HCT116 (cell line): ENCODE measurements around the gene AMTN. TPM values are rescaled to one million over a fixed set of nuclear protein-coding genes. Genes with fewer than 3 reads are reported as not detected.

Experiments used
- ATAC-seq: fragments of 200-7000 bp; cut with Tn5 transposase; 2 replicates; pipeline ENCODE4 v1.9.1; 2020; ENCODE audit warnings: mild to moderate bottlenecking, moderate library complexity
- BruUV-seq: library from RNA; stranded (reverse); fragments of 400-500 nt; replicated peaks from 2 replicates; lab custom pipeline; 2021; lab: Mats Ljungman, UMichigan
- CTCF ChIA-PET: fragments of 300-600 bp; sonication (Branson Sonifier 250); formaldehyde crosslinking; loops from one replicate; lab custom pipeline; 2021; ENCODE audit warnings: antibody characterized with exemption; lab: Charles Lee
- POLR2A ChIA-PET: fragments of 300-600, 350-600 bp; sonication (Branson Sonifier 250); formaldehyde crosslinking; loops from one replicate; lab custom pipeline; 2021; ENCODE audit warnings: antibody characterized with exemption; lab: Charles Lee
- RAD21 ChIA-PET, 2 experiments: fragments of 300-600 bp; sonication (Branson Sonifier 250); formaldehyde crosslinking; loops; one replicate each; lab custom pipeline; 2023; ENCODE audit warnings: low total read pairs in 2 of 2; ENCODE audit not compliant: uncharacterized antibody in 2 of 2, unreplicated experiment in 2 of 2, low non-redundant PET in 1 of 2; lab: Charles Lee
- DNase-seq: peaks from one replicate; pipeline ENCODE4 v3.0.0-alpha.2; 2010; ENCODE audit warnings: low read depth, low spot score
- H2AFZ ChIP-seq: fragments of 200-600 bp; shearing (Covaris generic), sonication (generic); 2 replicates; pipeline ENCODE4 v1.6.1; 2017; ENCODE audit warnings: low read depth, mixed run types, mixed read lengths, antibody characterized with exemption, low read length; ENCODE audit not compliant: poor library complexity, severe bottlenecking
- H3K27ac ChIP-seq: 2 replicates; pipeline ENCODE4 v1.5.1; 2012; ENCODE audit warnings: low read depth, low read length
- H3K27me3 ChIP-seq: fragments of 200-600 bp; sonication (generic); 2 replicates; pipeline ENCODE4 v1.6.1; 2016; ENCODE audit warnings: mixed run types, low read length, mixed read lengths; ENCODE audit not compliant: insufficient read depth
- H3K36me3 ChIP-seq, 2 experiments: fragments of 200-500 bp in 1 of 2; fragments of 200-600 bp in 1 of 2; sonication (Bioruptor generic) in 1 of 2; sonication (generic) in 1 of 2; 2 replicates each; pipeline versions ENCODE4 v1.5.1 to v1.6.1; 2014 to 2016; ENCODE audit warnings: low read length in 2 of 2, inconsistent platforms in 1 of 2, mixed read lengths in 1 of 2, mixed run types in 1 of 2; ENCODE audit not compliant: insufficient read depth in 2 of 2, control insufficient read depth in 1 of 2
- H3K4me1 ChIP-seq, 2 experiments: fragments of 200-600 bp in 1 of 2; sonication (generic) in 1 of 2; 2 replicates each; pipeline versions ENCODE4 v1.5.1 to v1.6.1; 2012 to 2017; ENCODE audit warnings: low read length in 2 of 2, inconsistent platforms in 1 of 2, mild to moderate bottlenecking in 1 of 2, mixed read lengths in 1 of 2, mixed run types in 1 of 2, moderate library complexity in 1 of 2; ENCODE audit not compliant: insufficient read depth in 2 of 2, control insufficient read depth in 1 of 2
- H3K4me2 ChIP-seq: fragments of 200-600 bp; sonication (generic); 2 replicates; pipeline ENCODE4 v1.6.1; 2017; ENCODE audit warnings: mixed run types, low read length, mixed read lengths
- H3K4me3 ChIP-seq, 2 experiments: fragments of 200-600 bp in 1 of 2; sonication (generic) in 1 of 2; replicated peaks in 1 of 2; 2 replicates each; pipeline ENCODE4 v1.5.1; 2011 to 2016; ENCODE audit warnings: low read length in 2 of 2, control low read depth in 1 of 2, low read depth in 1 of 2, mild to moderate bottlenecking in 1 of 2, mixed read lengths in 1 of 2, mixed run types in 1 of 2
- H3K79me2 ChIP-seq: fragments of 200-600 bp; sonication (generic); 2 replicates; pipeline ENCODE4 v1.6.1; 2017; ENCODE audit warnings: mild to moderate bottlenecking, mixed run types, low read length, moderate library complexity, mixed read lengths; ENCODE audit not compliant: insufficient read depth
- H3K9ac ChIP-seq: fragments of 200-600 bp; sonication (generic); 2 replicates; pipeline ENCODE4 v1.6.1; 2016; ENCODE audit warnings: low read length, mixed read lengths
- H3K9me2 ChIP-seq: fragments of 200-600 bp; sonication (generic), shearing (Covaris generic); 2 replicates; pipeline ENCODE4 v1.6.1; 2017; ENCODE audit warnings: mixed run types, mild to moderate bottlenecking, moderate library complexity; ENCODE audit not compliant: insufficient read depth
- H3K9me3 ChIP-seq, 2 experiments: fragments of 200-500 bp in 1 of 2; fragments of 200-600 bp in 1 of 2; sonication (Bioruptor generic) in 1 of 2; sonication (generic) in 1 of 2; 2 replicates each; pipeline ENCODE4 v1.6.1; 2014 to 2017; ENCODE audit warnings: low read length in 2 of 2, mixed read lengths in 2 of 2, inconsistent platforms in 1 of 2, low read depth in 1 of 2, mild to moderate bottlenecking in 1 of 2, mixed run types in 1 of 2, moderate library complexity in 1 of 2; ENCODE audit not compliant: control insufficient read depth in 1 of 2, insufficient read depth in 1 of 2
- H4K20me1 ChIP-seq: fragments of 200-600 bp; sonication (generic), shearing (Covaris generic); 2 replicates; pipeline ENCODE4 v1.6.1; 2017; ENCODE audit warnings: mixed run types, mild to moderate bottlenecking, moderate library complexity; ENCODE audit not compliant: insufficient read depth
- ATF3 ChIP-seq: IDR thresholded peaks from 2 replicates; pipeline ENCODE4 v1.6.1; 2012
- CBX3 ChIP-seq: IDR thresholded peaks from 2 replicates; pipeline ENCODE4 v1.6.1; 2012; ENCODE audit warnings: low read depth
- CTCF ChIP-seq, 3 experiments: fragments of 200-600 bp in 1 of 3; sonication (generic) in 1 of 3; IDR thresholded peaks in 2 of 3; conservative IDR thresholded peaks in 1 of 3; 2 replicates each; pipeline ENCODE4 v1.5.1; 2012 to 2017; ENCODE audit warnings: low read depth in 2 of 3, low read length in 2 of 3, antibody characterized with exemption in 1 of 3, borderline replicate concordance in 1 of 3, control low read depth in 1 of 3, mild to moderate bottlenecking in 1 of 3, mixed read lengths in 1 of 3, mixed run types in 1 of 3, moderate library complexity in 1 of 3; ENCODE audit not compliant: insufficient read depth in 1 of 3
- EGR1 ChIP-seq: IDR thresholded peaks from 2 replicates; pipeline ENCODE4 v1.6.1; 2012; ENCODE audit warnings: low read depth
- EZH2 ChIP-seq: fragments of 200-600 bp; sonication (generic); IDR thresholded peaks from 2 replicates; pipeline ENCODE4 v1.6.1; 2017; ENCODE audit warnings: antibody characterized with exemption, mixed run types
- EZH2phosphoT487 ChIP-seq: fragments of 200-600 bp; IDR thresholded peaks from 2 replicates; pipeline ENCODE4 v1.6.1; 2018; ENCODE audit warnings: antibody characterized with exemption, borderline replicate concordance
- FOSL1 ChIP-seq: IDR thresholded peaks from 2 replicates; pipeline ENCODE4 v1.6.1; 2012; ENCODE audit warnings: low read depth
- POLR2A ChIP-seq: IDR thresholded peaks from 2 replicates; pipeline ENCODE4 v1.7.0; 2011; ENCODE audit warnings: borderline replicate concordance; ENCODE audit not compliant: insufficient read depth, insufficient read length; ENCODE audit errors: extremely low read depth
- POLR2AphosphoS5 ChIP-seq: IDR thresholded peaks from 2 replicates; pipeline ENCODE4 v1.6.1; 2011; ENCODE audit warnings: mild to moderate bottlenecking, low read depth, low read length, moderate library complexity
- REST ChIP-seq: IDR thresholded peaks from 2 replicates; pipeline ENCODE4 v1.6.1; 2012; ENCODE audit warnings: low read depth
- SIN3A ChIP-seq: IDR thresholded peaks from 2 replicates; pipeline ENCODE4 v1.6.1; 2012; ENCODE audit warnings: low read depth
- SRF ChIP-seq: IDR thresholded peaks from 2 replicates; pipeline ENCODE4 v1.6.1; 2012; ENCODE audit warnings: low read depth
- TCF7L2 ChIP-seq: IDR thresholded peaks from 2 replicates; pipeline ENCODE4 v1.7.0; 2011; ENCODE audit warnings: borderline replicate concordance, inconsistent platforms; ENCODE audit not compliant: insufficient read depth, insufficient read length; ENCODE audit errors: extremely low read depth
- ZFX ChIP-seq: fragments of 450-650 bp; IDR thresholded peaks from 2 replicates; pipeline ENCODE4 v1.6.1; 2017
- ZNF274 ChIP-seq: fragments of 200-500 bp; sonication (Bioruptor generic); IDR thresholded peaks from 2 replicates; pipeline ENCODE4 v1.6.1; 2014; ENCODE audit warnings: mild to moderate bottlenecking, low read depth, low read length, inconsistent platforms
- intact Hi-C: fragments of 100-400 bp; cut with micrococcal nuclease; formaldehyde crosslinking; loops from 2 replicates; pipeline ENCODE4 v1.10.0; 2022
- total RNA-seq: library from RNA; stranded (reverse); gene quantifications from one replicate; pipeline ENCODE4 v1.2.1, GENCODE V29; 2021; ENCODE audit not compliant: unreplicated experiment

The AMTN gene
- total RNA-seq, 1 experiment from 2014 or later: not detected

- Histone ChIP-seq H4K20me1 (no peaks in the 10 kb centered on the region), H3K4me1 (no peaks in the 10 kb centered on the region), H3K79me2 (no peaks in the 10 kb centered on the region), H3K4me2 (no peak overlapping the region), H3K36me3 (no peaks in the 10 kb centered on the region), H3K27me3 (no peaks in the 10 kb centered on the region), H3K9me2 (no peaks in the 10 kb centered on the region), H3K27ac (no peak overlapping the region), H2AFZ (peak overlapping the region; percentile 61), H3K4me3 (no peak overlapping the region), H3K9ac (no peak overlapping the region), H3K9me3 (no peaks in the 10 kb centered on the region)
- POLR2A ChIA-PET: no interaction called here
- DNase-seq (peak; percentile 12), ATAC-seq (peak; percentile 97)
- no peak for TF ChIP-seq ATF3
- TF ChIP-seq CTCF (IDR thresholded peaks at IDR 0.05 in 2 of 3, conservative IDR thresholded peaks at IDR 0.05 in 1 of 3; ENCODE audit: borderline replicate concordance in 1 of 3, insufficient read depth in 1 of 3, low read depth in 2 of 3, low read length in 2 of 3): peak in 2 of 3 experiments; percentile 56 to 58; a peak in 4 of 6 replicates
- no peak for TF ChIP-seq ZFX
- RAD21 ChIA-PET: no interaction called here
- no TSS peak for BruUV-seq
- intact Hi-C loops: no loop called here
- CTCF ChIA-PET: interaction anchor here (0.6 kb wide), 1 partner anchor 13 kb away, joined by 4 read pairs; the partner anchor contains the start of gene AMTN
Observed at GRCh38 chr4:70531981-70532380, 13.6 kb downstream of the AMTN start.

- ChIA-PET CTCF (no interaction called here), POLR2A (no interaction called here), RAD21 (no interaction called here)
- Histone ChIP-seq H4K20me1 (no peaks in the 10 kb centered on the region), H3K36me3 (no peaks in the 10 kb centered on the region), H3K9me2 (no peaks in the 10 kb centered on the region), H3K79me2 (no peaks in the 10 kb centered on the region), H3K9me3 (no peaks in the 10 kb centered on the region), H3K9ac (no peak overlapping the region), H3K27me3 (no peaks in the 10 kb centered on the region), H3K4me1 (no peaks in the 10 kb centered on the region), H3K4me3 (no peak overlapping the region), H3K4me2 (no peak overlapping the region), H2AFZ (no peak overlapping the region), H3K27ac (no peak overlapping the region)
- TF ChIP-seq POLR2A: no peak
- TF ChIP-seq TCF7L2: no peak
- no peak for TF ChIP-seq POLR2AphosphoS5
- no peak for TF ChIP-seq EZH2phosphoT487
- no peak for TF ChIP-seq EZH2
- no peak for TF ChIP-seq REST
- no peak for TF ChIP-seq CBX3
- no peak for TF ChIP-seq FOSL1
- no peak for TF ChIP-seq EGR1
- TF ChIP-seq SIN3A: no peak
- no peak for TF ChIP-seq SRF
- TF ChIP-seq ZFX: no peak
- TF ChIP-seq ZNF274: no peak
- ATAC-seq (no peak), DNase-seq (no peak)
- BruUV-seq: no TSS peak
- intact Hi-C loops: no loop called here
Observed at GRCh38 chr4:70533211-70533610, 14.8 kb downstream of the AMTN start.
